ENCODE data around the gene ISM1. TPM values are rescaled to one million over a fixed set of nuclear protein-coding genes. Genes with fewer than 3 reads are reported as not detected.
A peak's percentile ranks its signal among the peaks of the same experiment; 100 is the strongest.

Gene ISM1
- total and polyA plus RNA-seq, 2 of the 13 experiments (the other 11 are each of a cell fraction or from before 2014, with no cell fraction given): 0.40 to 1.4 TPM

DNA sequence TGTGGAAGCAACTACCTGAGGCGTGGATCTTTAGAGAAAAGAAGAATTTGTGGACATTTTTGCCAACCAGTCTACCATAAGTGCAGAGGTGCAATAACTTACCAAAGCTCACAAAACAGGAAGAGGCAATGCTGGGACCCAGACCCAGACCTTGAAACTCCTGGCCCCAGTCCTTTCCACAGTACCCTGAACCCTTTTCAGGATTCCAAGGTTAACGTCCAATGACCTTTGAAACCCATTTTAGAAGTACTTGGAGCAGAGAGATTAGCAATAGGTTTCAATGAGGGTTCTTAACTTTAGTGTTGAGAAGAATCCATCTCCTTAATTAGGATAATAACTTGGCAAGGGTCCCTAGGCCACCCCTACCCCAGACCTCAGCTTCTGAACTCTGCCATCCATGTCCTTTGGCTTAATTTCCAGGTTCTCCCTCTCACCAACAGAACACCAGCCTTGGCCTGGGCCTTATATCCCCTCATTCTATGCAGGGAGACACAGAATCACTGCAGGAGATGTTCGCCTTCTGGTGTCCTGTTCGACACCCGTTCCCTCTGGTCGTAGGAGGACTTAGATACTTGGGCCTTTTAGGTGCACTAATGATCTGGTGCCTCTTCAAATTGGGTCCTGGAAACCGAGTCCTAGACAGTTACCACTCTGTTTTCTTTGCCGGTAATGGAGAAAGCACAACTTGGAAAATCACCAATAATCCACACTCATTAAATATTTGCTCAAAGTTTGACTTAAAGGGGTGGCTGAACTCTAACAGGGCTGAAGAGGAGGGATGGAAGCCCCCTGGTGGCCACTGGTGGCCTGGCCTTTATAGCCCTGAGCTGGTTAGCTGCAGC is 40.6 kb downstream of the ISM1 start (continued):
- TF ChIP-seq ZIK1 (CRISPR knock-in tag; IDR thresholded peaks at IDR 0.05; ENCODE audit: borderline replicate concordance, low read depth) (no peak), ZMYM4 (CRISPR knock-in tag; IDR thresholded peaks at IDR 0.05) (peak; percentile 53; the same call in 1 of the 2 replicates), NR2F1 (CRISPR knock-in tag; IDR thresholded peaks at IDR 0.05) (peak in 1 of 2 experiments; percentile 45; a peak in 1 of 4 replicates), POLR2AphosphoS5 (IDR thresholded peaks at IDR 0.05; ENCODE audit: low read depth, low read length) (no peak), TOPORS (CRISPR knock-in tag; IDR thresholded peaks at IDR 0.05) (no peak), KDM4B (CRISPR knock-in tag; IDR thresholded peaks at IDR 0.05) (0 out of 2 replicates have a peak, but pooled peaks have one; percentile 70), ZBTB20 (CRISPR knock-in tag; IDR thresholded peaks at IDR 0.05; ENCODE audit: borderline replicate concordance, low read depth) (0 out of 2 replicates have a peak, but pooled peaks have one; percentile 49), POGZ (CRISPR knock-in tag; IDR thresholded peaks at IDR 0.05) (no peak), ZNF720 (CRISPR knock-in tag; IDR thresholded peaks at IDR 0.05) (no peak), ZFP36L1 (CRISPR knock-in tag; IDR thresholded peaks at IDR 0.05) (peak; percentile 58; the same call in 1 of the 2 replicates)
- TF ChIP-seq, protein P1, sequence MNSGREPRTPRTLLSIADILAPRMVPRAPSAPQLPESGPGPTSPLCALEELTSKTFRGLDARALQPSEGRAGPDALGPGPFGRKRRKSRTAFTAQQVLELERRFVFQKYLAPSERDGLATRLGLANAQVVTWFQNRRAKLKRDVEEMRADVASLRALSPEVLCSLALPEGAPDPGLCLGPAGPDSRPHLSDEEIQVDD (CRISPR knock-in tag; IDR thresholded peaks at IDR 0.05; ENCODE audit: borderline replicate concordance): no peak
- TF ChIP-seq, protein P2, sequence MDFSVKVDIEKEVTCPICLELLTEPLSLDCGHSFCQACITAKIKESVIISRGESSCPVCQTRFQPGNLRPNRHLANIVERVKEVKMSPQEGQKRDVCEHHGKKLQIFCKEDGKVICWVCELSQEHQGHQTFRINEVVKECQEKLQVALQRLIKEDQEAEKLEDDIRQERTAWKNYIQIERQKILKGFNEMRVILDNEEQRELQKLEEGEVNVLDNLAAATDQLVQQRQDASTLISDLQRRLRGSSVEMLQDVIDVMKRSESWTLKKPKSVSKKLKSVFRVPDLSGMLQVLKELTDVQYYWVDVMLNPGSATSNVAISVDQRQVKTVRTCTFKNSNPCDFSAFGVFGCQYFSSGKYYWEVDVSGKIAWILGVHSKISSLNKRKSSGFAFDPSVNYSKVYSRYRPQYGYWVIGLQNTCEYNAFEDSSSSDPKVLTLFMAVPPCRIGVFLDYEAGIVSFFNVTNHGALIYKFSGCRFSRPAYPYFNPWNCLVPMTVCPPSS (IDR thresholded peaks at IDR 0.05): no peak
- TF ChIP-seq, protein P3, sequence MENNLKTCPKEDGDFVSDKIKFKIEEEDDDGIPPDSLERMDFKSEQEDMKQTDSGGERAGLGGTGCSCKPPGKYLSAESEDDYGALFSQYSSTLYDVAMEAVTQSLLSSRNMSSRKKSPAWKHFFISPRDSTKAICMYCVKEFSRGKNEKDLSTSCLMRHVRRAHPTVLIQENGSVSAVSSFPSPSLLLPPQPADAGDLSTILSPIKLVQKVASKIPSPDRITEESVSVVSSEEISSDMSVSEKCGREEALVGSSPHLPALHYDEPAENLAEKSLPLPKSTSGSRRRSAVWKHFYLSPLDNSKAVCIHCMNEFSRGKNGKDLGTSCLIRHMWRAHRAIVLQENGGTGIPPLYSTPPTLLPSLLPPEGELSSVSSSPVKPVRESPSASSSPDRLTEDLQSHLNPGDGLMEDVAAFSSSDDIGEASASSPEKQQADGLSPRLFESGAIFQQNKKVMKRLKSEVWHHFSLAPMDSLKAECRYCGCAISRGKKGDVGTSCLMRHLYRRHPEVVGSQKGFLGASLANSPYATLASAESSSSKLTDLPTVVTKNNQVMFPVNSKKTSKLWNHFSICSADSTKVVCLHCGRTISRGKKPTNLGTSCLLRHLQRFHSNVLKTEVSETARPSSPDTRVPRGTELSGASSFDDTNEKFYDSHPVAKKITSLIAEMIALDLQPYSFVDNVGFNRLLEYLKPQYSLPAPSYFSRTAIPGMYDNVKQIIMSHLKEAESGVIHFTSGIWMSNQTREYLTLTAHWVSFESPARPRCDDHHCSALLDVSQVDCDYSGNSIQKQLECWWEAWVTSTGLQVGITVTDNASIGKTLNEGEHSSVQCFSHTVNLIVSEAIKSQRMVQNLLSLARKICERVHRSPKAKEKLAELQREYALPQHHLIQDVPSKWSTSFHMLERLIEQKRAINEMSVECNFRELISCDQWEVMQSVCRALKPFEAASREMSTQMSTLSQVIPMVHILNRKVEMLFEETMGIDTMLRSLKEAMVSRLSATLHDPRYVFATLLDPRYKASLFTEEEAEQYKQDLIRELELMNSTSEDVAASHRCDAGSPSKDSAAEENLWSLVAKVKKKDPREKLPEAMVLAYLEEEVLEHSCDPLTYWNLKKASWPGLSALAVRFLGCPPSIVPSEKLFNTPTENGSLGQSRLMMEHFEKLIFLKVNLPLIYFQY (CRISPR knock-in tag; IDR thresholded peaks at IDR 0.05; ENCODE audit: borderline replicate concordance): 0 out of 2 replicates have a peak, but pooled peaks have one; percentile 48
- TF ChIP-seq, protein P4, sequence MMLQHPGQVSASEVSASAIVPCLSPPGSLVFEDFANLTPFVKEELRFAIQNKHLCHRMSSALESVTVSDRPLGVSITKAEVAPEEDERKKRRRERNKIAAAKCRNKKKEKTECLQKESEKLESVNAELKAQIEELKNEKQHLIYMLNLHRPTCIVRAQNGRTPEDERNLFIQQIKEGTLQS (CRISPR knock-in tag; IDR thresholded peaks at IDR 0.05): no peak
- TF ChIP-seq, protein P5, sequence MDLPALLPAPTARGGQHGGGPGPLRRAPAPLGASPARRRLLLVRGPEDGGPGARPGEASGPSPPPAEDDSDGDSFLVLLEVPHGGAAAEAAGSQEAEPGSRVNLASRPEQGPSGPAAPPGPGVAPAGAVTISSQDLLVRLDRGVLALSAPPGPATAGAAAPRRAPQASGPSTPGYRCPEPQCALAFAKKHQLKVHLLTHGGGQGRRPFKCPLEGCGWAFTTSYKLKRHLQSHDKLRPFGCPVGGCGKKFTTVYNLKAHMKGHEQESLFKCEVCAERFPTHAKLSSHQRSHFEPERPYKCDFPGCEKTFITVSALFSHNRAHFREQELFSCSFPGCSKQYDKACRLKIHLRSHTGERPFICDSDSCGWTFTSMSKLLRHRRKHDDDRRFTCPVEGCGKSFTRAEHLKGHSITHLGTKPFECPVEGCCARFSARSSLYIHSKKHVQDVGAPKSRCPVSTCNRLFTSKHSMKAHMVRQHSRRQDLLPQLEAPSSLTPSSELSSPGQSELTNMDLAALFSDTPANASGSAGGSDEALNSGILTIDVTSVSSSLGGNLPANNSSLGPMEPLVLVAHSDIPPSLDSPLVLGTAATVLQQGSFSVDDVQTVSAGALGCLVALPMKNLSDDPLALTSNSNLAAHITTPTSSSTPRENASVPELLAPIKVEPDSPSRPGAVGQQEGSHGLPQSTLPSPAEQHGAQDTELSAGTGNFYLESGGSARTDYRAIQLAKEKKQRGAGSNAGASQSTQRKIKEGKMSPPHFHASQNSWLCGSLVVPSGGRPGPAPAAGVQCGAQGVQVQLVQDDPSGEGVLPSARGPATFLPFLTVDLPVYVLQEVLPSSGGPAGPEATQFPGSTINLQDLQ (CRISPR knock-in tag; IDR thresholded peaks at IDR 0.05): no peak
- TF ChIP-seq, protein P6, sequence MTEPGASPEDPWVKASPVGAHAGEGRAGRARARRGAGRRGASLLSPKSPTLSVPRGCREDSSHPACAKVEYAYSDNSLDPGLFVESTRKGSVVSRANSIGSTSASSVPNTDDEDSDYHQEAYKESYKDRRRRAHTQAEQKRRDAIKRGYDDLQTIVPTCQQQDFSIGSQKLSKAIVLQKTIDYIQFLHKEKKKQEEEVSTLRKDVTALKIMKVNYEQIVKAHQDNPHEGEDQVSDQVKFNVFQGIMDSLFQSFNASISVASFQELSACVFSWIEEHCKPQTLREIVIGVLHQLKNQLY (CRISPR knock-in tag; IDR thresholded peaks at IDR 0.05): no peak

Data from HepG2 (cell line).